ENCODE results near the gene ADAMTS2. TPM values are rescaled to one million over a fixed set of nuclear protein-coding genes. Genes with fewer than 3 reads are reported as not detected.

The ADAMTS2 gene
- total RNA-seq, 6 experiments from 2014 or later = 31.5 to 38.4 (median 34.1) TPM

- Mint-ChIP-seq H3K4me3 (no peak overlapping the region), H3K27me3 (ENCODE audit: insufficient read depth) (peaks cover 2% of the 10 kb centered on the region), H3K4me1 (ENCODE audit: low read depth) (0 out of 2 replicates have a peak, but pooled peaks cover 9% of the 10 kb centered on the region), H3K27ac (no peak overlapping the region), H3K36me3 (ENCODE audit: low read depth) (peaks cover 13% of the 10 kb centered on the region), H3K9me3 (no peaks in the 10 kb centered on the region)
- DNase-seq = no peak
- TF ChIP-seq, protein P1, sequence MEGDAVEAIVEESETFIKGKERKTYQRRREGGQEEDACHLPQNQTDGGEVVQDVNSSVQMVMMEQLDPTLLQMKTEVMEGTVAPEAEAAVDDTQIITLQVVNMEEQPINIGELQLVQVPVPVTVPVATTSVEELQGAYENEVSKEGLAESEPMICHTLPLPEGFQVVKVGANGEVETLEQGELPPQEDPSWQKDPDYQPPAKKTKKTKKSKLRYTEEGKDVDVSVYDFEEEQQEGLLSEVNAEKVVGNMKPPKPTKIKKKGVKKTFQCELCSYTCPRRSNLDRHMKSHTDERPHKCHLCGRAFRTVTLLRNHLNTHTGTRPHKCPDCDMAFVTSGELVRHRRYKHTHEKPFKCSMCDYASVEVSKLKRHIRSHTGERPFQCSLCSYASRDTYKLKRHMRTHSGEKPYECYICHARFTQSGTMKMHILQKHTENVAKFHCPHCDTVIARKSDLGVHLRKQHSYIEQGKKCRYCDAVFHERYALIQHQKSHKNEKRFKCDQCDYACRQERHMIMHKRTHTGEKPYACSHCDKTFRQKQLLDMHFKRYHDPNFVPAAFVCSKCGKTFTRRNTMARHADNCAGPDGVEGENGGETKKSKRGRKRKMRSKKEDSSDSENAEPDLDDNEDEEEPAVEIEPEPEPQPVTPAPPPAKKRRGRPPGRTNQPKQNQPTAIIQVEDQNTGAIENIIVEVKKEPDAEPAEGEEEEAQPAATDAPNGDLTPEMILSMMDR (IDR thresholded peaks at IDR 0.05) = no peak
Measured at GRCh38 chr5:179184521-179185050, 160.7 kb downstream of the ADAMTS2 start.

- Mint-ChIP-seq H3K27me3 (ENCODE audit: insufficient read depth) (peaks cover 2% of the 10 kb centered on the region), H3K4me3 (no peak overlapping the region), H3K4me1 (ENCODE audit: low read depth) (0 out of 2 replicates have a peak, but pooled peaks cover 9% of the 10 kb centered on the region), H3K9me3 (no peaks in the 10 kb centered on the region; the same call in 1 of the 2 replicates), H3K27ac (no peak overlapping the region), H3K36me3 (ENCODE audit: low read depth) (peaks cover 24% of the 10 kb centered on the region)
- DNase-seq = no peak
- TF ChIP-seq, protein P1 (IDR thresholded peaks at IDR 0.05) = no peak
Measured at GRCh38 chr5:179183481-179183880, 161.8 kb downstream of the ADAMTS2 start.

DNA sequence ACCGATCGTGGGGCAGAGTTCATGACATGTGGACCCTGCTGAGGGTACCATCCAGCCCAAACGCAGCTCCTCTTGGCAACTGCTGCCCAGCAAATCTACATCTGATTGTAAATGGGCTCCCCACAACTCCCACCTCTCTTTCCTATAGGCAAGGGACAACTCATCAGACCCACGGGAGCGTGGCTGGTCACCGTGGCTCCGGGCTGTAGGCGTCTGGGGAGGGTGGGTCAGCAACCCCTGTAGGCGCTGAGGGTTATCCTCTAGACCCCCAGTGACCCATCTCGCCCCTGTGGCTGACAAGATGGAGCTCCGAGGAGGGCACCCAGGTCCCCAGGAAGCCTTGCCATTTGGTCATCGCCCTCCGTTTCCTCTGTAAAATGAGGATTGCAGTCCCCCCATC is 162.7 kb downstream of the ADAMTS2 start:
- TF ChIP-seq, protein P1 (IDR thresholded peaks at IDR 0.05) = no peak
- peaks cover 2% of the 10 kb centered on the region for H3K27me3 Mint-ChIP-seq (ENCODE audit: insufficient read depth)
- H3K4me1 Mint-ChIP-seq (ENCODE audit: low read depth) = 0 out of 2 replicates have a peak, but pooled peaks cover 6% of the 10 kb centered on the region
- DNase-seq = no peak
- H3K4me3 Mint-ChIP-seq = no peak overlapping the region
- no peaks in the 10 kb centered on the region; the same call in 1 of the 2 replicates for H3K9me3 Mint-ChIP-seq
- H3K36me3 Mint-ChIP-seq (ENCODE audit: low read depth) = peaks cover 27% of the 10 kb centered on the region
- H3K27ac Mint-ChIP-seq = no peak overlapping the region

DNA sequence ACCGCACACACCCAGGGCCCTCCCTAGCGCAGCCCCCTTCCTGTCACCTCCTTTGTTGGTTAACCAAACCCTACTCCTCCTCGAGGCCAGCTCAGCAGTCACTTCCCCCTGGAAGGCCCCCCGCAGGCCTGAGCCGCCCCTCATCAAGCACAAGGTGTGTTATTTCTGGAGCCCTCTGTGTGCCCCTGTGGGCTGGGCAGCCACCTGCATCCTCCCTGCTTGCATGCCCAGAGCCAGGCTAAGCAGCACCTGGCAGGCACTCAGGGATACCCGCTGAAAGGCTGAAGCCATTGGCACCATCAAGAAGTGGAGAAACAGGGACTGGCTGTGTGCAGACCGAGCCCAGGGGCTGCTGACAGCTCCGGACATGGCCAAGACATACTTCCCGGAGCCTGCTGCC is 163.3 kb downstream of the ADAMTS2 start:
- no peak overlapping the region for H3K27ac Mint-ChIP-seq
- H3K4me3 Mint-ChIP-seq = no peak overlapping the region
- H3K36me3 Mint-ChIP-seq (ENCODE audit: low read depth) = peaks cover 27% of the 10 kb centered on the region
- H3K4me1 Mint-ChIP-seq (ENCODE audit: low read depth) = 0 out of 2 replicates have a peak, but pooled peaks cover under 1% of the 10 kb centered on the region
- DNase-seq = no peak
- TF ChIP-seq, protein P1 (IDR thresholded peaks at IDR 0.05) = no peak
- H3K27me3 Mint-ChIP-seq (ENCODE audit: insufficient read depth) = peaks cover 2% of the 10 kb centered on the region
- H3K9me3 Mint-ChIP-seq = no peaks in the 10 kb centered on the region; the same call in 1 of the 2 replicates

DNA sequence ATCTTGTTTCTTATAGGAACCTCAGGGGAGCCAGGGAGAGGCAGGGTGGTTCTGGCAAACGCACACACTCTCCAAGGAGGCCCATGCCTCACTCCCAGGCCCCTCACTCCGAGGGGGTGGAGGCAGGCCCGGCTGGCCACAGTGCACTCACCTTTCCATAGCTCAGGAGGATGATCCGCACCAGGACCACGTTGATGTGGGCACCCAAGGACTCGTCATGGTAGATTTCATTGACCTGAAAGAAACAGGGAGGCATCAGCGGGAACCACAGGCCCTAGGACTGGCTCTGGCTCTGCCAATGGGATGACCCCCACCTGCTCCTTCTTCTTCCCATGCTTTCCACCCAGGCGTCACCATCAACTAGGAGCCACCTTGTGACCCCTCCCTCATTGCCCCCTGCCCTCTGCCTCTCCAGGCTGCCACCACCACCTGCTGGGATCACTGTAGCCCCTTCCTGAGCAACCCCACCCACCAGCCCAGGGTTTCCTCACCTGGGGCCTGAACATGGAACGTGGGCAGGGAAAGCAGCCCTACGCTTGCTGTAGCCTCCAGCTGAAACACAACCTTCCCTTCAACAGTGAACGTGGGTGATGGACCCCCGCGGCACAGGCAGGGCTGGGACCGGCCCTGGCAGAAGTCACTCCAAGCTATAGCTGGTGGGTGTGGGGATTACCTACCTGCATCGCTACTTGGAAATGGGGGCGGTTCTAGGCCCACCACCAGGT is 164.2 kb downstream of the ADAMTS2 start:
- Mint-ChIP-seq H3K9me3 (no peaks in the 10 kb centered on the region; the same call in 1 of the 2 replicates), H3K36me3 (ENCODE audit: low read depth) (peaks cover 32% of the 10 kb centered on the region), H3K27ac (no peak overlapping the region), H3K4me3 (no peak overlapping the region), H3K4me1 (ENCODE audit: low read depth) (no peaks in the 10 kb centered on the region), H3K27me3 (ENCODE audit: insufficient read depth) (peaks cover 2% of the 10 kb centered on the region; the same call in 1 of the 2 replicates)
- no peak for DNase-seq
- TF ChIP-seq, protein P1 (IDR thresholded peaks at IDR 0.05) = no peak
